GM12891 (cell line): Measurements from ENCODE around the gene SLC9A1.

Source experiments
- POLR2A ChIP-seq: IDR thresholded peaks from 2 replicates; pipeline ENCODE4 v1.6.1; 2011; ENCODE audit warnings: low read depth, low read length, control low read depth
- POLR2AphosphoS5 ChIP-seq: IDR thresholded peaks from 2 replicates; pipeline ENCODE4 v1.6.1; 2011; ENCODE audit warnings: low read depth, low read length, control low read depth
- SPI1 ChIP-seq: IDR thresholded peaks from 2 replicates; pipeline ENCODE4 v1.6.1; 2011; ENCODE audit warnings: low read depth, low read length, control low read depth

GRCh38 chr1:27077968-27078367 lies 77.0 kb downstream of the SLC9A1 start:
- TF ChIP-seq POLR2AphosphoS5 (no peak), SPI1 (no peak), POLR2A (no peak)
